PC-9 (cell line): ENCODE measurements around the gene HPSE.

Source experiments
- EZH2 ChIP-seq: fragments of 200-600 bp; sonication (generic); IDR thresholded peaks from 2 replicates; pipeline ENCODE4 v1.8.0; 2017; ENCODE audit warnings: antibody characterized with exemption, low read depth
- TF ChIP-seq, protein P1 (sequence below): fragments of 200-600 bp; sonication (generic); conservative IDR thresholded peaks from 2 replicates; pipeline ENCODE4 v1.6.1; 2017; ENCODE audit warnings: mixed run types, antibody characterized with exemption, mild to moderate bottlenecking, moderate library complexity

- TF ChIP-seq, protein P1, sequence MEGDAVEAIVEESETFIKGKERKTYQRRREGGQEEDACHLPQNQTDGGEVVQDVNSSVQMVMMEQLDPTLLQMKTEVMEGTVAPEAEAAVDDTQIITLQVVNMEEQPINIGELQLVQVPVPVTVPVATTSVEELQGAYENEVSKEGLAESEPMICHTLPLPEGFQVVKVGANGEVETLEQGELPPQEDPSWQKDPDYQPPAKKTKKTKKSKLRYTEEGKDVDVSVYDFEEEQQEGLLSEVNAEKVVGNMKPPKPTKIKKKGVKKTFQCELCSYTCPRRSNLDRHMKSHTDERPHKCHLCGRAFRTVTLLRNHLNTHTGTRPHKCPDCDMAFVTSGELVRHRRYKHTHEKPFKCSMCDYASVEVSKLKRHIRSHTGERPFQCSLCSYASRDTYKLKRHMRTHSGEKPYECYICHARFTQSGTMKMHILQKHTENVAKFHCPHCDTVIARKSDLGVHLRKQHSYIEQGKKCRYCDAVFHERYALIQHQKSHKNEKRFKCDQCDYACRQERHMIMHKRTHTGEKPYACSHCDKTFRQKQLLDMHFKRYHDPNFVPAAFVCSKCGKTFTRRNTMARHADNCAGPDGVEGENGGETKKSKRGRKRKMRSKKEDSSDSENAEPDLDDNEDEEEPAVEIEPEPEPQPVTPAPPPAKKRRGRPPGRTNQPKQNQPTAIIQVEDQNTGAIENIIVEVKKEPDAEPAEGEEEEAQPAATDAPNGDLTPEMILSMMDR: no peak
- no peak for TF ChIP-seq EZH2
These were observed 75.1 kb downstream of the HPSE start for GRCh38 chr4:83259586-83259985.
